H9 (cell line): ENCODE measurements around the gene PIEZO2. TPM values are rescaled to one million over a fixed set of nuclear protein-coding genes. Genes with fewer than 3 reads are reported as not detected.

ENCODE experiments used
- DNase-seq: peaks from one replicate; pipeline ENCODE4 v3.0.0-alpha.2; 2017
- H2AFZ ChIP-seq: one replicate; pipeline ENCODE4 v1.6.1; 2013; ENCODE audit warnings: mild to moderate bottlenecking, low read length, control low read depth, moderate library complexity
- H2AK5ac ChIP-seq: 2 replicates; pipeline ENCODE4 v1.6.1; 2013; ENCODE audit warnings: low read length, control low read depth, mixed read lengths; ENCODE audit not compliant: insufficient read length
- H2BK120ac ChIP-seq: one replicate; pipeline ENCODE4 v1.6.1; 2013; ENCODE audit warnings: low read depth, mild to moderate bottlenecking, low read length, control low read depth, inconsistent platforms; ENCODE audit not compliant: poor library complexity, severe bottlenecking
- H2BK12ac ChIP-seq: 2 replicates; pipeline ENCODE4 v1.6.1; 2013; ENCODE audit warnings: low read length, control low read depth, mixed read lengths, low read depth; ENCODE audit not compliant: insufficient read length
- H2BK15ac ChIP-seq: 2 replicates; pipeline ENCODE4 v1.6.1; 2013; ENCODE audit warnings: low read depth, low read length, control low read depth
- H2BK20ac ChIP-seq: one replicate; pipeline ENCODE4 v1.6.1; 2013; ENCODE audit warnings: low read depth, mild to moderate bottlenecking, low read length, control low read depth, inconsistent platforms; ENCODE audit not compliant: poor library complexity, severe bottlenecking
- H2BK5ac ChIP-seq: 2 replicates; pipeline ENCODE4 v1.6.1; 2013; ENCODE audit warnings: low read length, control low read depth, mixed read lengths; ENCODE audit not compliant: insufficient read length
- H3K14ac ChIP-seq: 2 replicates; pipeline ENCODE4 v1.6.1; 2013; ENCODE audit warnings: low read length, control low read depth; ENCODE audit not compliant: insufficient read depth
- H3K18ac ChIP-seq: 2 replicates; pipeline ENCODE4 v1.6.1; 2013; ENCODE audit warnings: low read depth, mild to moderate bottlenecking, mixed read lengths, low read length, control low read depth; ENCODE audit not compliant: insufficient read length
- H3K23ac ChIP-seq: 2 replicates; pipeline ENCODE4 v1.6.1; 2013; ENCODE audit warnings: low read length, control low read depth, mixed read lengths, low read depth; ENCODE audit not compliant: insufficient read length
- H3K23me2 ChIP-seq: 2 replicates; pipeline ENCODE4 v1.6.1; 2013; ENCODE audit warnings: low read depth, mild to moderate bottlenecking, mixed read lengths, low read length, control low read depth; ENCODE audit not compliant: insufficient read length, poor library complexity, severe bottlenecking
- H3K27ac ChIP-seq: 2 replicates; pipeline ENCODE4 v1.5.1; 2013; ENCODE audit warnings: low read length, control low read depth, mixed read lengths, low read depth; ENCODE audit not compliant: insufficient read length
- H3K27me3 ChIP-seq: 2 replicates; pipeline ENCODE4 v1.6.1; 2013; ENCODE audit warnings: low read length, control low read depth, inconsistent platforms; ENCODE audit not compliant: insufficient read depth
- H3K4ac ChIP-seq: 2 replicates; pipeline ENCODE4 v1.6.1; 2013; ENCODE audit warnings: low read depth, mild to moderate bottlenecking, control low read depth, inconsistent platforms, low read length, moderate library complexity
- H3K4me1 ChIP-seq: 2 replicates; pipeline ENCODE4 v1.6.1; 2013; ENCODE audit warnings: low read length, control low read depth, inconsistent platforms; ENCODE audit not compliant: insufficient read depth
- H3K4me2 ChIP-seq: 2 replicates; pipeline ENCODE4 v1.6.1; 2013; ENCODE audit warnings: low read length, control low read depth, mixed read lengths; ENCODE audit not compliant: insufficient read length, insufficient read depth
- H3K56ac ChIP-seq: 2 replicates; pipeline ENCODE4 v1.6.1; 2013; ENCODE audit warnings: low read depth, mild to moderate bottlenecking, mixed read lengths, low read length, control low read depth; ENCODE audit not compliant: insufficient read length
- H3K79me1 ChIP-seq: 2 replicates; pipeline ENCODE4 v1.6.1; 2013; ENCODE audit warnings: low read depth, mild to moderate bottlenecking, moderate library complexity, low read length, control low read depth, inconsistent platforms; ENCODE audit not compliant: insufficient read depth, poor library complexity, severe bottlenecking
- H3K79me2 ChIP-seq: 2 replicates; pipeline ENCODE4 v1.6.1; 2013; ENCODE audit warnings: low read length, control low read depth, inconsistent platforms; ENCODE audit not compliant: insufficient read depth
- H3K9ac ChIP-seq: 2 replicates; pipeline ENCODE4 v1.6.1; 2013; ENCODE audit warnings: low read length, control low read depth, mixed read lengths; ENCODE audit not compliant: insufficient read length; ENCODE audit errors: extremely low read depth
- H3K9me3 ChIP-seq: one replicate; pipeline ENCODE4 v1.6.1; 2013; ENCODE audit warnings: low read depth, low read length, inconsistent platforms; ENCODE audit not compliant: control insufficient read depth
- H3T11ph ChIP-seq: one replicate; pipeline ENCODE4 v1.6.1; 2013; ENCODE audit warnings: mild to moderate bottlenecking, low read length, control low read depth, inconsistent platforms
- H4K20me1 ChIP-seq: one replicate; pipeline ENCODE4 v1.6.1; 2013; ENCODE audit not compliant: control insufficient read depth, insufficient read length, insufficient read depth
- H4K5ac ChIP-seq: 2 replicates; pipeline ENCODE4 v1.6.1; 2013; ENCODE audit warnings: low read depth, mild to moderate bottlenecking, mixed read lengths, low read length, control low read depth; ENCODE audit not compliant: insufficient read length
- H4K8ac ChIP-seq: replicated peaks from 2 replicates; pipeline ENCODE4 v1.6.1; 2013; ENCODE audit warnings: low read length, control low read depth, mixed read lengths, low read depth; ENCODE audit not compliant: insufficient read length
- H4K91ac ChIP-seq: 2 replicates; pipeline ENCODE4 v1.6.1; 2013; ENCODE audit warnings: low read depth, mild to moderate bottlenecking, moderate library complexity, mixed read lengths, low read length, control low read depth; ENCODE audit not compliant: insufficient read length
- H3K27ac Mint-ChIP-seq, 3 experiments: 2 replicates in 2 of 3; 3 replicates in 1 of 3; pipeline ENCODE4 v1.8.0; 2020 to 2021; ENCODE audit warnings: mixed read lengths in 3 of 3, mild to moderate bottlenecking in 1 of 3, moderate library complexity in 1 of 3
- H3K27me3 Mint-ChIP-seq: 2 replicates; pipeline ENCODE4 v1.8.0; 2021; ENCODE audit warnings: low read depth, mild to moderate bottlenecking, moderate library complexity, mixed read lengths
- H3K36me3 Mint-ChIP-seq, 3 experiments: 2 replicates in 2 of 3; 3 replicates in 1 of 3; pipeline ENCODE4 v1.8.0; 2020 to 2021; ENCODE audit warnings: low read depth in 3 of 3, mixed read lengths in 3 of 3; ENCODE audit not compliant: insufficient read depth in 1 of 3
- H3K4me1 Mint-ChIP-seq, 2 experiments: 2 replicates each; pipeline ENCODE4 v1.8.0; 2020; ENCODE audit warnings: mixed read lengths in 2 of 2
- H3K4me3 Mint-ChIP-seq, 2 experiments: 2 replicates in 1 of 2; 3 replicates in 1 of 2; pipeline ENCODE4 v1.8.0; 2020 to 2021; ENCODE audit warnings: mild to moderate bottlenecking in 2 of 2, mixed read lengths in 2 of 2, moderate library complexity in 1 of 2
- H3K9me3 Mint-ChIP-seq, 2 experiments: 2 replicates in 1 of 2; 3 replicates in 1 of 2; pipeline ENCODE4 v1.8.0; 2020; ENCODE audit warnings: mild to moderate bottlenecking in 2 of 2, mixed read lengths in 2 of 2, moderate library complexity in 1 of 2
- CTCF ChIP-seq: fragments of 200-600 bp; sonication (generic); conservative IDR thresholded peaks from 3 replicates; pipeline ENCODE4 v1.8.0; 2021; ENCODE audit warnings: antibody characterized with exemption, mild to moderate bottlenecking
- WGBS: extraction: QIAGEN DNeasy Blood & Tissue Kit; methylation state at CpG from one replicate; pipeline ENCODE4 v1.1.7; 2013; ENCODE audit warnings: missing lambda C conversion rate, low lambda C conversion rate, mixed read lengths; ENCODE audit not compliant: insufficient read length; ENCODE audit errors: extremely low coverage; 5-methylcytosine and 5-hydroxymethylcytosine counted together
- total RNA-seq: library from RNA; stranded (reverse); gene quantifications from 2 replicates; pipeline ENCODE4 v1.2.1, GENCODE V29; 2021

The PIEZO2 gene
- total RNA-seq, 1 experiment from 2014 or later: 3.9 TPM

- H3K27ac ChIP-seq: no peak overlapping the region
- DNase-seq: no peak
- H4K20me1 ChIP-seq: no peaks in the 10 kb centered on the region
- no peak overlapping the region for H4K5ac ChIP-seq
- H3K23ac ChIP-seq: no peak overlapping the region
- Mint-ChIP-seq H3K27me3 (no peaks in the 10 kb centered on the region), H3K36me3 (no peaks in the 10 kb centered on the region; a peak in 1 of 7 replicates), H3K27ac (no peak overlapping the region; a peak in 1 of 7 replicates), H3K9me3 (no peaks in the 10 kb centered on the region), H3K4me1 (peaks cover 15 to 16% of the 10 kb centered on the region in 2 experiments), H3K4me3 (no peak overlapping the region)
- no peak overlapping the region for H2BK20ac ChIP-seq
- H2BK5ac ChIP-seq: no peak overlapping the region
- H3K79me1 ChIP-seq: no peaks in the 10 kb centered on the region
- no peak overlapping the region for H3K4ac ChIP-seq
- no peak overlapping the region for H3K9ac ChIP-seq
- no peak overlapping the region for H2BK120ac ChIP-seq
- no peak overlapping the region for H3K4me2 ChIP-seq
- H3K56ac ChIP-seq: no peak overlapping the region
- no peaks in the 10 kb centered on the region for H3K9me3 ChIP-seq
- H4K91ac ChIP-seq: no peak overlapping the region
- no peak overlapping the region for H3K14ac ChIP-seq
- no peak overlapping the region for H2AFZ ChIP-seq
- H3T11ph ChIP-seq: no peak overlapping the region
- no peaks in the 10 kb centered on the region; the same call in 1 of the 2 replicates for H3K79me2 ChIP-seq
- H4K8ac ChIP-seq: no peak overlapping the region
- H2AK5ac ChIP-seq: no peak overlapping the region
- WGBS: no CpG with 5 or more reads among the region's 3 CpGs
- H3K18ac ChIP-seq: no peak overlapping the region
- no peaks in the 10 kb centered on the region for H3K23me2 ChIP-seq
- no peak overlapping the region for H2BK15ac ChIP-seq
- H3K27me3 ChIP-seq: no peaks in the 10 kb centered on the region
- no peak for TF ChIP-seq CTCF
- no peaks in the 10 kb centered on the region; the same call in 1 of the 2 replicates for H3K4me1 ChIP-seq
- no peak overlapping the region for H2BK12ac ChIP-seq
Measured at GRCh38 chr18:11009869-11010268, 139.5 kb downstream of the PIEZO2 start.
